Breast epithelium (tissue), 3 donors: ENCODE results near the gene CD151.

Experiments
- POLR2A ChIP-seq: fragments of 450-650 bp; IDR thresholded peaks from one replicate; pipeline ENCODE4 v1.6.1; 2016; ENCODE audit warnings: antibody characterized with exemption, mild to moderate bottlenecking, moderate library complexity
- TF ChIP-seq, protein P1 (sequence below), 3 donors: fragments of 450-650 bp; IDR thresholded peaks; one replicate each; pipeline ENCODE4 v1.5.1; 2016 to 2017; ENCODE audit warnings: antibody characterized with exemption in 3 of 3, mild to moderate bottlenecking in 3 of 3, moderate library complexity in 3 of 3

DNA sequence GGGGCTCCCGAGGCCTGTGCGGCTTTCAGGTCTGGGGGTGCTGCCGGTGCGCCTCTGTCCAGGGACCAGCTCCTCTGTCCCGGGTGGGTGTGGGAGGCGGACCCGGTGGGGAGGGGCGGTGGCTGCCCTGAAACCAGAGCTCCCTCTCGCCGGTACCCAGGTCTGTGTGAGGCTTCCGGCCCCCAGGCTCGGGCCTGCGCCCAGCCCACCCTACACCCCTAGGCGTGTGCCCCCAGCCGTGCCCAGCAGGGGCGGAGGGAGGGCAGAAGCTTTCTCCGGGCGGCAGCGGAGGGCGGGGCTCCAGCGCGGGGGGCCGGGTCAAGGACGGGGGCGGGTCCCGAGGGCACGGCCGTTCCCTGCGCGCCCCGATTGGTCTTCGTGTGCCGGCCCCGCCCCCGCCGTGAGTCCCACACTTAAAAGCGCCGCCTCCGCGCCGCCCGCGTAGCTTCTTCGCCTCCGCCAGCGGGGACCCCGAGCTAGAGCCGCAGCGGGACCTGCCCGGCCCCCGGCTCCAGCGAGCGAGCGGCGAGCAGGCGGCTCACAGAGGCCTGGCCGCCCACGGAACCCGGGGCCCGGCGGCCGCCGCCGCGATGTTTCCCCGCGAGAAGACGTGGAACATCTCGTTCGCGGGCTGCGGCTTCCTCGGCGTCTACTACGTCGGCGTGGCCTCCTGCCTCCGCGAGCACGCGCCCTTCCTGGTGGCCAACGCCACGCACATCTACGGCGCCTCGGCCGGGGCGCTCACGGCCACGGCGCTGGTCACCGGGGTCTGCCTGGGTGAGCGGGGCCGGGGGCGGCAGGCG is 13.4 kb upstream of the CD151 start:
- TF ChIP-seq POLR2A, result peak; percentile 10
- TF ChIP-seq, protein P1, sequence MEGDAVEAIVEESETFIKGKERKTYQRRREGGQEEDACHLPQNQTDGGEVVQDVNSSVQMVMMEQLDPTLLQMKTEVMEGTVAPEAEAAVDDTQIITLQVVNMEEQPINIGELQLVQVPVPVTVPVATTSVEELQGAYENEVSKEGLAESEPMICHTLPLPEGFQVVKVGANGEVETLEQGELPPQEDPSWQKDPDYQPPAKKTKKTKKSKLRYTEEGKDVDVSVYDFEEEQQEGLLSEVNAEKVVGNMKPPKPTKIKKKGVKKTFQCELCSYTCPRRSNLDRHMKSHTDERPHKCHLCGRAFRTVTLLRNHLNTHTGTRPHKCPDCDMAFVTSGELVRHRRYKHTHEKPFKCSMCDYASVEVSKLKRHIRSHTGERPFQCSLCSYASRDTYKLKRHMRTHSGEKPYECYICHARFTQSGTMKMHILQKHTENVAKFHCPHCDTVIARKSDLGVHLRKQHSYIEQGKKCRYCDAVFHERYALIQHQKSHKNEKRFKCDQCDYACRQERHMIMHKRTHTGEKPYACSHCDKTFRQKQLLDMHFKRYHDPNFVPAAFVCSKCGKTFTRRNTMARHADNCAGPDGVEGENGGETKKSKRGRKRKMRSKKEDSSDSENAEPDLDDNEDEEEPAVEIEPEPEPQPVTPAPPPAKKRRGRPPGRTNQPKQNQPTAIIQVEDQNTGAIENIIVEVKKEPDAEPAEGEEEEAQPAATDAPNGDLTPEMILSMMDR (IDR thresholded peaks at IDR 0.05), result peak; percentile 25 to 60 (median 56)
